Gastrocnemius medialis (tissue), 4 donors: ENCODE results near the gene ANKRD17.

Experiments
- CTCF ChIP-seq, 5 experiments: fragments of 450-650 bp in 3 of 5; fragments of 200-600 bp in 2 of 5; sonication (generic) in 2 of 5; IDR thresholded peaks in 4 of 5; conservative IDR thresholded peaks in 1 of 5; 1 replicate in 4 of 5; 2 replicates in 1 of 5; pipeline ENCODE4 v1.5.1; 2016 to 2019; ENCODE audit warnings: antibody characterized with exemption in 5 of 5, mild to moderate bottlenecking in 3 of 5, moderate library complexity in 3 of 5
- POLR2A ChIP-seq, 2 donors: fragments of 450-650 bp; IDR thresholded peaks; one replicate each; pipeline ENCODE4 v1.6.1; 2017; ENCODE audit warnings: antibody characterized with exemption in 2 of 2, mild to moderate bottlenecking in 2 of 2, moderate library complexity in 2 of 2

GRCh38 chr4:73068491-73069337 lies 189.9 kb downstream of the ANKRD17 start:
- TF ChIP-seq CTCF (IDR thresholded peaks at IDR 0.05 in 4 of 5, conservative IDR thresholded peaks at IDR 0.05 in 1 of 5) (no peak), POLR2A (IDR thresholded peaks at IDR 0.05) (no peak)
